HG02981 (cell line): ENCODE results near the gene NOX3.
"Not testable (repeated sequence)": the region's sequence is repeated elsewhere in the genome, so short reads cannot be mapped to it uniquely, and the experiment has no call there.

Experiments used
- ATAC-seq: cut with Tn5 transposase; IDR thresholded peaks from one replicate; pipeline ENCODE4 v1.9.1; 2021; ENCODE audit warnings: mild to moderate bottlenecking, moderate library complexity; ENCODE audit not compliant: unreplicated experiment

Gene NOX3

GRCh38 chr6:155375801-155376200 is 79.8 kb downstream of the NOX3 start:
- ATAC-seq = no peak

GRCh38 chr6:155374681-155375080 is 81.0 kb downstream of the NOX3 start:
- no peak for ATAC-seq

- ATAC-seq = no peak
These were observed 82.4 kb downstream of the NOX3 start for GRCh38 chr6:155373276-155373675.

GRCh38 chr6:155372256-155372655 is 83.4 kb downstream of the NOX3 start:
- ATAC-seq = no peak

GRCh38 chr6:155371230-155371629 is 84.4 kb downstream of the NOX3 start:
- ATAC-seq = no peak

- ATAC-seq = no peak
These were observed 89.3 kb downstream of the NOX3 start for GRCh38 chr6:155366325-155366724.

- ATAC-seq = no peak
These were observed 90.7 kb downstream of the NOX3 start for GRCh38 chr6:155364844-155365437.

GRCh38 chr6:155364021-155364420 is 91.6 kb downstream of the NOX3 start:
- not testable (repeated sequence) for ATAC-seq

- ATAC-seq = not testable (repeated sequence)
These were observed 92.5 kb downstream of the NOX3 start for GRCh38 chr6:155362968-155363632.

- no peak for ATAC-seq
These were observed 101.5 kb downstream of the NOX3 start for GRCh38 chr6:155354167-155354566.

- no peak for ATAC-seq
These were observed 102.8 kb downstream of the NOX3 start for GRCh38 chr6:155352811-155353210.

- ATAC-seq = no peak
These were observed 103.6 kb downstream of the NOX3 start for GRCh38 chr6:155352130-155352420.

- ATAC-seq = peak; percentile 95
These were observed 104.1 kb downstream of the NOX3 start for GRCh38 chr6:155351273-155352129.

GRCh38 chr6:155349956-155350355 is 105.7 kb downstream of the NOX3 start:
- ATAC-seq = no peak

GRCh38 chr6:155349129-155349528 is 106.5 kb downstream of the NOX3 start:
- no peak for ATAC-seq

GRCh38 chr6:155347800-155348199 is 107.8 kb downstream of the NOX3 start:
- no peak for ATAC-seq

- no peak for ATAC-seq
These were observed 108.7 kb downstream of the NOX3 start for GRCh38 chr6:155346957-155347356.
